Stimulated activated naive CD4-positive, alpha-beta T cell treated with Interleukin-2 at 50 U/mL for 16 hours (primary cell): Measurements from ENCODE around the gene HOOK1.
A peak's percentile ranks its signal among the peaks of the same experiment; 100 is the strongest.

Experiments used
- DNase-seq: peaks from one replicate; lab custom pipeline; 2025; lab: John Stamatoyannopoulos, UW

HOOK1 gene

DNA sequence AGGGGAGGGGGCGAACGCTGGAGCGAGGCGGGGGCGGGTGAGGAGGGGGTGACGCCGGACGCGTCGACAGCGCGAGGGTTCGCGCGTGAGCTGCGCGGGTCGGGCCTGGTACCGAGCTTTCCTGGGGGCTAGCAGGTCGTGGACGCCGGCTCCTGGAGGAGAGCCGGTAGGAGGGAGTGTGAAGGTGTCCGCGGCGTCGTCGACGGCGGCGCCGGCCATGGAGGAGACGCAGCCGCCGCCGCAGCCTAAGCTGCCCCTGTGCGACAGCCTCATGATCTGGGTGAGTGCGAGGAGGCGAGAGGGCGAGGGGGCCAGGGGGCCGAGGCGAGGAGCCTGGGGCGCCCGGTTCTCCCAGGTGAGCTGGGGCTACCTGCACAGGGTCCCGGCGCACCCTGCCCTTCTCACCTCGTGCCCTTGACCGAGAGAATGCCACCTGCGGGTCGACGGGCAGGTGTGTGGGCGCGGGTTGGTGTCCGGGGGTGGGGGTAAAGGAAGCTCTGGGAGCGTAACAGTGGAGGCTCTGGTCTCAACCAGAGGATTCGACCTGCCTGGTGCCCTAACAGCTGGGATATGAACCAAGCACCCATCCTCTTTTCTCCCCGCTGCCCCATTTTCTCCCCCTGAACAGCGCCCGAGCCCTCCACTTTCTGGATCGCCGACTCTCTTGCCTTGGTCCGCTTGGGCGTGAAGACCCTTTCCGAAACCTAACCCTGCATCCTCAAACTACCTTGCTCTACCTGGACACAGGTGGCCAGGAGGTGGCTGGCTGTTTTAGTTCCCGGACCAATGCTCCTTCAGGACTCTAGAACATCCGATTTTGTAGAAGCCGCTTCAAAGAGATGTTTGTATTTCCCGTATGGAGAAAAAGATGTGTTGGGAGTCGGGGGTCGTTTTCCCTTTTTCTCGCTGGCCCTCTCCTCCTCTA lies at the start of gene HOOK1:
TSS of gene HOOK1 (plus strand) at position 49 of the 925 bp plus-strand sequence. CDS start at position 218, 169 bp downstream.
- DNase-seq: no peak

GRCh38 chr1:59765011-59765730 lies 49.6 kb upstream of the HOOK1 start:
- DNase-seq: no peak

GRCh38 chr1:59766227-59766855 lies 48.4 kb upstream of the HOOK1 start:
- no peak for DNase-seq

DNA sequence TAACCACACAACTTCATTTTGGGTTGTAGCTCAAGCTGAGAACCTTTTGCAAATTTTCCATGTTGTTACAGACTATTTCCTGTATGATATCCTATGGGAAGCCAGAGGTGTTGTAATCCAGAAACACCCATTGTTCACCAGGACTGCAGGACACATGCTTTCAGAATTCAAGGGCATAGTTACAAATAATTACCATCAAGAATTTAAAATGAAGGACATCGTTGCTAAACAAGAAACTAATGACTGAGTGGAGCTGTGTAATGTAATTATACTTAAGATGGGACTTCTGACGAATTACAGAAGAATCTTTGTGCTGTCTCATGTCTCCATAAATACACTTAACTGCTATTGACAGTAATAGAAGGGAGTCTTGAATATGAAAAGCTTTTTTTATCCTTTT lies 47.6 kb upstream of the HOOK1 start:
- no peak for DNase-seq

- DNase-seq: no peak
Measured at GRCh38 chr1:59768792-59769735, 45.7 kb upstream of the HOOK1 start.

DNA sequence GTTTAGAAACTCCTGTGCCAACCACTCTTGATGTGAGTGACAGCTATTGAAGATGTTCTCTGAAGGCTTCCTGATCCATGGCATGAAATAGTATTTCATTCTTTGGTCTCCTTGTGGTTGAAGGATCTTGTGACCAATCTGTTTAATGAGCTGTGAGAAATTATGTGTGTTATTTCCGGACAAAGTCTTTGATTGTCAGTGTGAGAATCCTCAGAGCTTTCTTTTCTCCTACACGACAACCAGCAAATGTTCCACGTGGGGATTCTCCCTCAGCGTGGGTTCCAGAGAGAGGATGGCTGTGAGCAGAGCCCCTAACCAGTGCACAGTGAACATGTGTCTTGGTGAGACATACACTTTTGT lies 45.0 kb upstream of the HOOK1 start:
- DNase-seq: no peak

DNA sequence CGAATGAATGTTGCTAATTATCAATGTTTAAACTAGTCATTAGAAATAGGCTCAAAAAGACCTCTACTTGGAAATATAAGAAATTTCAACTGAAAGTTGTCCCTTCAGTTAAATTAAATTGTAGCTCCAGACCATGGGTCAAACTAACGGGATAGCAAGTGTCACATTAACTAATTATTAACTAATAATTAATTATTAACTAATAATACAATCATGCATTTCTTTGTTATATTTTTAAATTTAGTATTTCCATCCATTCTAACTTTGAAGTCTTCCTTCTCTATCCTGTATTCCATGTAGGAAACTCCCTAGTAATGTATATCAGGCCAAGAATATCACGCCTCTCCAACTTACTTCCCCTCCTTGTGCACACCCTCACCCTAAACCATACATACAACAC lies 43.4 kb upstream of the HOOK1 start:
- DNase-seq: no peak

DNA sequence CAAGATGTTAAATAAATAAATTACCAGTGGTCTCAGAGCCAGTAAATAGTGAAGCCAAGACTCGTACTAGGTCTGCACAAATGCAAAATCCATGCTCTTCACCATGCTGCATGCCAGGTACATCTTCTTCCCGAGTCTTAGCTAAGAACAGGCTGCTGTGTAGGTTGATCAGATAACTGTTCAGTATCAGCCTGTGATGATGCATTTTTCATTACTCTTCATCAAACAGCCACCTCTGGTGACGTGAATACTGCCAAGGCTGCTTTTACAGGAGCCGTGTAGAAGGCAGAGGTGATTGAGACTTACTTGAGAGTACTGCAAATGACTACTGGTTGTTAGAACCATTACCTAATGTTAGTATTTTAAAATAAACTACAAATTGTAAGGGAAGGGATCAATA lies 39.3 kb upstream of the HOOK1 start:
- no peak for DNase-seq

DNA sequence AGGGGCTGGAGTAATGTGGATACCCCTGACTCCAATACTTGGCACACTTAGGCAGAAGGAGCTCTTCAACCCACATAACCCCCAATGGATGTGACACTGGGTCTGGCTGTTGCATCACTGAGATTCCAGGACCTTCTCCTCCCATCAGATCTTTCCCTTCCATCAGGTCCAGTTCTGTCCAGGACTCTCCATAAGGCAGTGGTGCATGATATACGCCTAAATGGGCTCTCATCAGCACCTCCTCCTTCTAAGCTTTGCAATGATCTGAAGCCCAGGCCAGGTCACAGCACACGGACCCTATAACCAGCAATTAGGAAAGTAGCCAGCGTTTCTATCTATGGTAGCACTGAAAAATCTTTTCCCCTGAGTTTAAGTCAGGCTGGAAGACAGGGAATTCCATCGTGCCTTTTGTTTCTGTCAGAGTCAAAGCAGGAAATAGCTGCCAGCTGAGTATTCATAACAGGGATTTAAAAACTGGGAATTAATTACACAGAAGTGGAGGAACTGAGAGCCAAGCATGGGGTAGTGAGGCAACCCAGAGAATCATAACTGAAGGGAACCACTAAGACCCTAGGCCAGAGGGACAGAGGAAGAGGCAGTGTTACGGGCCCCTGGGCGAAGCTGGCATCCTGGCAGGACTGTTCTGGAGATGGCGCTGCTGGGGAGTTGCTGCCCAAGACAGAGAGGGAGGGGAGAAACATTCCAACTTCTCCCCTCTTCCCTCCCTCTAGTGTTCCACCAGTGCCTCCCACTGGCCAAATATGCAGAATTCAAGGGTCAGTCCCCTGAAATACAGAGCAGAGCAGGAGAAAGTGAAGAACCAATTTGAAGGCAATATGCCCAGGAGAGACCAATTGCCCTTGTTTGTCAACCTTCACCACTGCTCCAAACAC lies 37.5 kb upstream of the HOOK1 start:
- DNase-seq: no peak

DNA sequence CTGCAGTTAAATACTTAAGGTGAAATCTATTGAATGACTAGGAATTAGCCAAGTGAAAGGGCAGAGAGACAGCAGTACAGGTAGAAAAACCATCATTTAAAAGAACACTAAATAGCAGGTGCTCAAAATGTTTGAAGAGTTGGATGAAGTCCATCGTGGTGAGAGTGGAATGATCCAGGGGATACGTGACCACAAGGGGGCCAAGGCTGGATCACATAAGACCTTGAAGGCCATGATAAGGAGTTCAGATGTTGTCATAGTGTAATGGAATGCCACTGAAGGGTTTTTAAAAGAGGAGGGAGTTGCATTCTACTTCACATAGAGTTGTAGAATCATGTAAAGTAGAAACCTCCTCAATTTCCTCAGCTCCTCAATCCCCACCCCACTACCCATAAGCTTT lies 34.8 kb upstream of the HOOK1 start:
- DNase-seq: no peak

GRCh38 chr1:59788825-59789224 lies 25.9 kb upstream of the HOOK1 start:
- DNase-seq: no peak

GRCh38 chr1:59798600-59798999 lies 16.1 kb upstream of the HOOK1 start:
- no peak for DNase-seq

GRCh38 chr1:59803458-59804038 lies 11.2 kb upstream of the HOOK1 start:
- DNase-seq: no peak

- no peak for DNase-seq
Measured at GRCh38 chr1:59804301-59804700, 10.4 kb upstream of the HOOK1 start.

- no peak for DNase-seq
Measured at GRCh38 chr1:59805554-59805953, 9.2 kb upstream of the HOOK1 start.

GRCh38 chr1:59814180-59814900 lies 409 bp upstream of the HOOK1 start:
- peak; percentile 87 for DNase-seq

- no peak for DNase-seq
Measured at GRCh38 chr1:59815892-59816291, 1.1 kb downstream of the HOOK1 start.

DNA sequence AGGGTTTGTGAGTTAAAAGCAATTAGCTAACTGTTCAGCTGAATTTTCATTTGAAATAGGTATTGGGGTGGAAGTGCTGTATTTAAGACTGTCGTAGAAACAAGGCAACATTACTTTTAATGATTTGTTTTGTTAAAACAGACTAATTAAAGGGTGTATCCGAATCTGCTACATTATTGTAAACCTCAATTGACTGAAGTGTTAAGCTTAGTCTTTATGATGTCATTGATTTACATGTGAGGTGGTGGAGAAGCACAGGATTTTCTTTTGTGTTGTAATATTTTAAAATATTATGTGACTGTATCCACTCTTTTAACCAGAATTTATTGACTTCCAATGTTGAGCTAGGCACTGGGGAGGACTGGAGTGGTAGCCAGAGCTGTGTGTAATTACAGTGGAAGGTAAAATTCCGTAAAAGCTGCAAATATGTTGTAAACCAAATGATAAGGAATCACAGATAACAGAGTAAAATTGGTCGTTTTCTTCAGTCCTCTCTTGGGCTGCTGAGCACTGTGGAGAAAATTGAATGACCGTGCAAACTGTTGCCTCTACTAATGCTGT lies 1.6 kb downstream of the HOOK1 start:
- no peak for DNase-seq
